ENCODE results near the gene CCNL1. TPM values are rescaled to one million over a fixed set of nuclear protein-coding genes. Genes with fewer than 3 reads are reported as not detected.
"Not testable (repeated sequence)": the region's sequence is repeated elsewhere in the genome, so short reads cannot be mapped to it uniquely, and the experiment has no call there.

The CCNL1 gene
- total RNA-seq, 1 donor: 194 TPM

- Histone ChIP-seq H3K27me3 (ENCODE audit: insufficient read depth, low read length) (no peaks in the 10 kb centered on the region), H3K36me3 (ENCODE audit: insufficient read depth, low read length) (no peaks in the 10 kb centered on the region), H3K4me3 (ENCODE audit: insufficient read depth, low read length) (no peak overlapping the region), H3K9me3 (ENCODE audit: low read depth, low read length) (no peaks in the 10 kb centered on the region), H2AFZ (ENCODE audit: low read length) (peak overlapping the region; percentile 16), H3K27ac (ENCODE audit: low read depth, low read length) (no peak overlapping the region), H3K4me1 (ENCODE audit: insufficient read depth, low read length) (peaks cover 12% of the 10 kb centered on the region), H4K20me1 (ENCODE audit: insufficient read depth, low read length) (no peaks in the 10 kb centered on the region), H3K79me2 (ENCODE audit: insufficient read depth, low read length) (no peaks in the 10 kb centered on the region), H3K4me2 (ENCODE audit: insufficient read depth, low read length) (no peak overlapping the region)
- TF ChIP-seq, protein P1, sequence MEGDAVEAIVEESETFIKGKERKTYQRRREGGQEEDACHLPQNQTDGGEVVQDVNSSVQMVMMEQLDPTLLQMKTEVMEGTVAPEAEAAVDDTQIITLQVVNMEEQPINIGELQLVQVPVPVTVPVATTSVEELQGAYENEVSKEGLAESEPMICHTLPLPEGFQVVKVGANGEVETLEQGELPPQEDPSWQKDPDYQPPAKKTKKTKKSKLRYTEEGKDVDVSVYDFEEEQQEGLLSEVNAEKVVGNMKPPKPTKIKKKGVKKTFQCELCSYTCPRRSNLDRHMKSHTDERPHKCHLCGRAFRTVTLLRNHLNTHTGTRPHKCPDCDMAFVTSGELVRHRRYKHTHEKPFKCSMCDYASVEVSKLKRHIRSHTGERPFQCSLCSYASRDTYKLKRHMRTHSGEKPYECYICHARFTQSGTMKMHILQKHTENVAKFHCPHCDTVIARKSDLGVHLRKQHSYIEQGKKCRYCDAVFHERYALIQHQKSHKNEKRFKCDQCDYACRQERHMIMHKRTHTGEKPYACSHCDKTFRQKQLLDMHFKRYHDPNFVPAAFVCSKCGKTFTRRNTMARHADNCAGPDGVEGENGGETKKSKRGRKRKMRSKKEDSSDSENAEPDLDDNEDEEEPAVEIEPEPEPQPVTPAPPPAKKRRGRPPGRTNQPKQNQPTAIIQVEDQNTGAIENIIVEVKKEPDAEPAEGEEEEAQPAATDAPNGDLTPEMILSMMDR (IDR thresholded peaks at IDR 0.05; ENCODE audit: extremely low read depth, low read depth, low read length): no peak
- no peak for DNase-seq (ENCODE audit: insufficient read length, low spot score, missing footprints)
Observed at GRCh38 chr3:157103280-157103679, 56.7 kb downstream of the CCNL1 start.

GRCh38 chr3:157102595-157102994 is 57.4 kb downstream of the CCNL1 start:
- H3K27me3 ChIP-seq (ENCODE audit: insufficient read depth, low read length); H3K9me3 ChIP-seq (ENCODE audit: low read depth, low read length): not testable (repeated sequence)

GRCh38 chr3:157102098-157102497 is 57.8 kb downstream of the CCNL1 start:
- Histone ChIP-seq H2AFZ (ENCODE audit: low read length) (no peak overlapping the region), H3K27ac (ENCODE audit: low read depth, low read length) (no peak overlapping the region), H3K4me2 (ENCODE audit: insufficient read depth, low read length) (no peak overlapping the region), H3K4me3 (ENCODE audit: insufficient read depth, low read length) (no peak overlapping the region), H3K36me3 (ENCODE audit: insufficient read depth, low read length) (no peaks in the 10 kb centered on the region), H3K4me1 (ENCODE audit: insufficient read depth, low read length) (peaks cover 15% of the 10 kb centered on the region), H3K79me2 (ENCODE audit: insufficient read depth, low read length) (no peaks in the 10 kb centered on the region), H3K9me3 (ENCODE audit: low read depth, low read length) (no peaks in the 10 kb centered on the region), H4K20me1 (ENCODE audit: insufficient read depth, low read length) (no peaks in the 10 kb centered on the region), H3K27me3 (ENCODE audit: insufficient read depth, low read length) (no peaks in the 10 kb centered on the region)
- no peak for DNase-seq (ENCODE audit: insufficient read length, low spot score, missing footprints)
- TF ChIP-seq, protein P1 (IDR thresholded peaks at IDR 0.05; ENCODE audit: extremely low read depth, low read depth, low read length): no peak

More at GRCh38 chr3:157102595-157102994, 57.4 kb downstream of the CCNL1 start:
- peaks cover 15% of the 10 kb centered on the region for H3K4me1 ChIP-seq (ENCODE audit: insufficient read depth, low read length)
- H2AFZ ChIP-seq (ENCODE audit: low read length); H4K20me1 ChIP-seq (ENCODE audit: insufficient read depth, low read length); H3K36me3 ChIP-seq (ENCODE audit: insufficient read depth, low read length); H3K4me3 ChIP-seq (ENCODE audit: insufficient read depth, low read length); H3K79me2 ChIP-seq (ENCODE audit: insufficient read depth, low read length); H3K27ac ChIP-seq (ENCODE audit: low read depth, low read length); DNase-seq (ENCODE audit: insufficient read length, low spot score, missing footprints); H3K4me2 ChIP-seq (ENCODE audit: insufficient read depth, low read length): not testable (repeated sequence)

DNA sequence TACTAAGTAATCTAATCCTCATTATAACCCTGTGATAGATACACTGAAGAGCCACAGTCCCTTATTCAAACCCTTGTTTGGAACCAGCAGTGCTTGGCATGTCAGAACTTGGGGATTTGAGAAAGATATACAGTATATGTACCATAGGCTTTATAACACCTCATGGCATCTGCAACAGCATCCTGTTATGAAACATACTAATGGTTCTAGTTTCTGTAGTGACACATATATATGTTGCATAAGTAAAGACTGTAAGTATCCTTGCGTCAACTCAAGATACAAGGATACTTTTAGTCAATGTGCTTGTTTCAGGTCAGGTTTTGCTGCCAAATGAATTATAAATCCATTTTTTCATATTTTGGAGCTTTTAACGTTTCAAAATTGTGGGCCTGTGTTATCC is 58.5 kb downstream of the CCNL1 start:
- no peak overlapping the region for H2AFZ ChIP-seq (ENCODE audit: low read length)
- no peaks in the 10 kb centered on the region for H3K9me3 ChIP-seq (ENCODE audit: low read depth, low read length)
- TF ChIP-seq, protein P1 (IDR thresholded peaks at IDR 0.05; ENCODE audit: extremely low read depth, low read depth, low read length): no peak
- no peaks in the 10 kb centered on the region for H3K27me3 ChIP-seq (ENCODE audit: insufficient read depth, low read length)
- H3K4me1 ChIP-seq (ENCODE audit: insufficient read depth, low read length): peaks cover 15% of the 10 kb centered on the region
- no peak overlapping the region for H3K4me2 ChIP-seq (ENCODE audit: insufficient read depth, low read length)
- no peak overlapping the region for H3K27ac ChIP-seq (ENCODE audit: low read depth, low read length)
- H3K36me3 ChIP-seq (ENCODE audit: insufficient read depth, low read length): no peaks in the 10 kb centered on the region
- no peak overlapping the region for H3K4me3 ChIP-seq (ENCODE audit: insufficient read depth, low read length)
- H4K20me1 ChIP-seq (ENCODE audit: insufficient read depth, low read length): no peaks in the 10 kb centered on the region
- DNase-seq (ENCODE audit: insufficient read length, low spot score, missing footprints): no peak
- no peaks in the 10 kb centered on the region for H3K79me2 ChIP-seq (ENCODE audit: insufficient read depth, low read length)
